ENCODE data around the gene GFRAL. TPM values are rescaled to one million over a fixed set of nuclear protein-coding genes. Genes with fewer than 3 reads are reported as not detected.
"Not testable (repeated sequence)": the region's sequence is repeated elsewhere in the genome, so short reads cannot be mapped to it uniquely, and the experiment has no call there.

The GFRAL gene
- total RNA-seq (0.13 TPM), polyA plus RNA-seq (ENCODE audit: insufficient read depth in 1 of 8, insufficient read length in 8 of 8, low replicate concordance in 1 of 8) (under 1 TPM; 0.10 to 0.39 (median 0.19) TPM)
- long read RNA-seq, donor 1 = 0 reads
- long read RNA-seq, donor 2 = 0 reads
- long read RNA-seq, donor 3 = 0 reads
- long read RNA-seq, donor 4 = 0 reads
- long read RNA-seq, donor 5 = 0 reads
- long read RNA-seq, donor 6 = 0 reads
- long read RNA-seq, donor 7 = 0 reads
- long read RNA-seq, donor 8 = 0 reads
- long read RNA-seq, donor 9 = 0 reads
- long read RNA-seq, donor 10 = 0 reads
- long read RNA-seq, donor 11 = 0 reads

DNA sequence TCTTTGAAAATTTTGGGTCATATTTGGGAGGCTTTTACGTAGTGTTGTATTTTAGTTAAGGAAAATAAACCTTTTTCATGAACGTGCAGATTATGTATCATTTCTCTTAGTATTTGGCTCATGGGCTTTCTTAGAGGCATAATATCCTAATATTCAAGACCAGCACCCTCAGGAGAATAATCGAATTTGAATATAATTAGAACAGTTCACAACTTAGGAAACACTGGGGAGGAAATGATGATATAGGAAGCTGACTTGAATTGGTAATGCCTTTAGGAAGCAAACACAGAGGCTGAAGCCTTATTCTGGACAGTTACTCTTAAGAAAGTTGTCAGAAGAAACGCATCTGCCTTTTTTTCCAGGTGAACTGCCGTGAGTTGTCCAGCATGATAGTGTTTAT, at the start of gene GFRAL:
TSS of gene GFRAL (plus strand) at position 301 of the 400 bp plus-strand sequence. CDS start at position 387, 86 bp downstream.
- no CpG with 5 or more reads among the region's 5 CpGs for WGBS (ENCODE audit: insufficient coverage)
- no peak within 1 kb of the TSS for H3K27ac ChIP-seq (ENCODE audit: low read length)
- DNase-seq = no peak
- H3K4me3 ChIP-seq (ENCODE audit: low read length) = no peak within 1 kb of the TSS
- H3K4me1 ChIP-seq (ENCODE audit: control insufficient read depth, insufficient read depth, low read length) = no peaks in the 10 kb centered on the region
- no peaks in the 10 kb centered on the region for H3K27me3 ChIP-seq (ENCODE audit: control insufficient read depth, insufficient read depth, low read length)
- no peaks in the 10 kb centered on the region for H3K36me3 ChIP-seq (ENCODE audit: control insufficient read depth, insufficient read depth, low read length)
- H3K9me3 ChIP-seq (replicated peaks; ENCODE audit: control insufficient read depth, low read depth, low read length) = no peaks in the 10 kb centered on the region

- Histone ChIP-seq H3K4me3 (ENCODE audit: low read length) (no peak overlapping the region), H3K27me3 (ENCODE audit: control insufficient read depth, insufficient read depth, low read length) (no peaks in the 10 kb centered on the region), H3K36me3 (ENCODE audit: control insufficient read depth, insufficient read depth, low read length) (no peaks in the 10 kb centered on the region), H3K4me1 (ENCODE audit: control insufficient read depth, insufficient read depth, low read length) (no peaks in the 10 kb centered on the region), H3K9me3 (replicated peaks; ENCODE audit: control insufficient read depth, low read depth, low read length) (no peaks in the 10 kb centered on the region), H3K27ac (ENCODE audit: low read length) (no peak overlapping the region)
- WGBS (ENCODE audit: insufficient coverage) = 65% methylated on average over 2 of the region's 5 CpGs
- DNase-seq = peak; percentile 33
These were observed 49.6 kb upstream of the GFRAL start for GRCh38 chr6:55277646-55278045.

DNA sequence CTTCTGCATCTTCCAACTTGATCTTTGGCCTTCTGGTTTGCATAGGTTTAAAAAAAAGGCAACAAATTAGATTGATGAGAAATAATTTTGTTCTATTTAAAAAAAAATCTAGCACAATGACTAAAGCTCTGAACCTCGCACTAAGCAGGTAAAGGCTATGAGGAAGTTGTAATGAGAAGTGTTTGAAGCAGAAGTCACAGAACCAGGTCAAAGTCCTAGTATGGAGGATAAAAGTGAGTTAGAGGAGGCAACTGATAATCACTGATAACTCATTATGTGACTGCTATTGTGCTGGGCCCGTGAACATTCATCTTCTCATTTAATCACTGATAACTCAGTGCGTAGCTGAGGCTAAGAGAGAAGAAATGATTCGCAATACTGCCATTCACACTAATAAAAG, 46.1 kb upstream of the GFRAL start:
- H3K9me3 ChIP-seq (replicated peaks; ENCODE audit: control insufficient read depth, low read depth, low read length) = no peaks in the 10 kb centered on the region
- no peak overlapping the region for H3K4me3 ChIP-seq (ENCODE audit: low read length)
- no peaks in the 10 kb centered on the region for H3K36me3 ChIP-seq (ENCODE audit: control insufficient read depth, insufficient read depth, low read length)
- WGBS (ENCODE audit: insufficient coverage) = no CpG with 5 or more reads among the region's 4 CpGs
- no peak for DNase-seq
- no peaks in the 10 kb centered on the region for H3K27me3 ChIP-seq (ENCODE audit: control insufficient read depth, insufficient read depth, low read length)
- H3K27ac ChIP-seq (ENCODE audit: low read length) = no peak overlapping the region
- H3K4me1 ChIP-seq (ENCODE audit: control insufficient read depth, insufficient read depth, low read length) = no peaks in the 10 kb centered on the region

GRCh38 chr6:55282115-55282514, 45.2 kb upstream of the GFRAL start:
- Histone ChIP-seq H3K4me3 (ENCODE audit: low read length) (no peak overlapping the region), H3K27me3 (ENCODE audit: control insufficient read depth, insufficient read depth, low read length) (no peaks in the 10 kb centered on the region), H3K27ac (ENCODE audit: low read length) (no peak overlapping the region), H3K36me3 (ENCODE audit: control insufficient read depth, insufficient read depth, low read length) (no peaks in the 10 kb centered on the region), H3K9me3 (replicated peaks; ENCODE audit: control insufficient read depth, low read depth, low read length) (no peaks in the 10 kb centered on the region), H3K4me1 (ENCODE audit: control insufficient read depth, insufficient read depth, low read length) (no peaks in the 10 kb centered on the region)
- WGBS (ENCODE audit: insufficient coverage) = 43% methylated on average over 6 of the region's 6 CpGs
- DNase-seq = peak; percentile 70

GRCh38 chr6:55286824-55287223, 40.4 kb upstream of the GFRAL start:
- Histone ChIP-seq H3K9me3 (replicated peaks; ENCODE audit: control insufficient read depth, low read depth, low read length) (no peaks in the 10 kb centered on the region), H3K27ac (ENCODE audit: low read length) (no peak overlapping the region), H3K27me3 (ENCODE audit: control insufficient read depth, insufficient read depth, low read length) (no peaks in the 10 kb centered on the region), H3K4me1 (ENCODE audit: control insufficient read depth, insufficient read depth, low read length) (no peaks in the 10 kb centered on the region), H3K4me3 (ENCODE audit: low read length) (no peak overlapping the region), H3K36me3 (ENCODE audit: control insufficient read depth, insufficient read depth, low read length) (no peaks in the 10 kb centered on the region)
- no CpG with 5 or more reads among the region's 2 CpGs for WGBS (ENCODE audit: insufficient coverage)
- DNase-seq = no peak

DNA sequence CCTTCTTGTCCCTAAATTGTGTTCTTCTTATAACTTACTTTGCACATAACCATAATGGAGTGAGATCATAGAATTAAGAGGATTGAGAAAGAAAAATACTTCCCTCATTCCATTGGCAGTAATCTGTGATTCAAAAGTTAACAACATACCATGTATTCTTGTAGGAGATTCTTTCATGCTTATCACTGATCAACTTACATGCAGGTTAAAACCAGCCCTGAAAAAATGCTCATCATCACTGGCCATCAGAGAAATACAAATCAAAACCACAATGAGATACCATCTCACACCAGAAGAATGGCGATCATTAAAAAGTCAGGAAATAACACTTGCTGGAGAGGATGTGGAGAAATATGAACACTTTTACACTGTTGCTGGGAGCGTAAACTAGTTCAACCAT, 36.5 kb upstream of the GFRAL start:
- Histone ChIP-seq H3K4me3 (ENCODE audit: low read length) (no peak overlapping the region), H3K36me3 (ENCODE audit: control insufficient read depth, insufficient read depth, low read length) (no peaks in the 10 kb centered on the region), H3K9me3 (replicated peaks; ENCODE audit: control insufficient read depth, low read depth, low read length) (no peaks in the 10 kb centered on the region), H3K27me3 (ENCODE audit: control insufficient read depth, insufficient read depth, low read length) (no peaks in the 10 kb centered on the region), H3K27ac (ENCODE audit: low read length) (no peak overlapping the region), H3K4me1 (ENCODE audit: control insufficient read depth, insufficient read depth, low read length) (no peaks in the 10 kb centered on the region)
- no peak for DNase-seq
- WGBS (ENCODE audit: insufficient coverage) = no CpG with 5 or more reads among the region's 2 CpGs

DNA sequence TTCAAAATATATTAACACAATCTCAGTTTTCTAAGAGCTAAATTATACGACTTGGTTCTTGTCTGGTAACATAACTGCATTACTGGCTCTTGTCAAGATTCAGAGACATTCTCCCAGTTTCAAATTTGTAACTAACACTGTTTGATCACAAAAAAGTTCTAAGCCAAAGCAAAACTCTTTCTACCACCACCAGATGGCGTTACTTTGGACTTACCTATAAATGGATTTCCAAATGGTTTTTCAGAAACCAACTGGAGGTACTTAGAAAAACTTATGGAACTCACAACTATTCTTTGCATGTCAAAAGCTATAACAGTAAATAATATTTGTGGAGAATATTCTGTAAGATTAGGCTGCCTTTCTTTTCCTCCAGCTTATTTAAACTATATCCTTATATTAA, 34.2 kb upstream of the GFRAL start:
- Histone ChIP-seq H3K9me3 (replicated peaks; ENCODE audit: control insufficient read depth, low read depth, low read length) (no peaks in the 10 kb centered on the region), H3K4me3 (ENCODE audit: low read length) (no peak overlapping the region), H3K27ac (ENCODE audit: low read length) (no peak overlapping the region), H3K36me3 (ENCODE audit: control insufficient read depth, insufficient read depth, low read length) (no peaks in the 10 kb centered on the region), H3K4me1 (ENCODE audit: control insufficient read depth, insufficient read depth, low read length) (no peaks in the 10 kb centered on the region), H3K27me3 (ENCODE audit: control insufficient read depth, insufficient read depth, low read length) (no peaks in the 10 kb centered on the region)
- DNase-seq = no peak
- 75% methylated on average over 1 of the region's 2 CpGs for WGBS (ENCODE audit: insufficient coverage)

DNA sequence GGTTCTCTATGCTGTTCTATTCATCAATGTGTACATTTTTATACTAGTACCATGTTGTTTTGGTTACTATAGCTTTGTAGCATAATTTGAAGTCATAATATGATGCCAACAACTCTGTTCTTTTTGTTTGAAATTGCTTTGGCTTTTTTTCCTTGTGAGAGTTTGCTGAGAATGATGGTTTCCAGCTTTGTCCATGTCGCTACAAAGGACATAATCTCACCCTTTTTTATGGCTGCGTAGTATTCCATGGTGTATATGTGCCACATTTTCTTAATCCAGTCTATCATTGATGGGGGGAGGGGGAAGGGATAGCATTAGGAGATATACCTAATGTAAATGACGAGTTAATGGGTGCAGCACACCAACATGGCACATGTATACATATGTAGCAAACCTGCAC, 30.1 kb upstream of the GFRAL start:
- not testable (repeated sequence) for H3K36me3 ChIP-seq (ENCODE audit: control insufficient read depth, insufficient read depth, low read length); H3K4me1 ChIP-seq (ENCODE audit: control insufficient read depth, insufficient read depth, low read length); H3K27ac ChIP-seq (ENCODE audit: low read length); H3K9me3 ChIP-seq (replicated peaks; ENCODE audit: control insufficient read depth, low read depth, low read length); DNase-seq; H3K27me3 ChIP-seq (ENCODE audit: control insufficient read depth, insufficient read depth, low read length); H3K4me3 ChIP-seq (ENCODE audit: low read length)
- WGBS (ENCODE audit: insufficient coverage) = no CpG with 5 or more reads among the region's 3 CpGs

- no peak for DNase-seq
- Histone ChIP-seq H3K9me3 (replicated peaks; ENCODE audit: control insufficient read depth, low read depth, low read length) (no peaks in the 10 kb centered on the region), H3K36me3 (ENCODE audit: control insufficient read depth, insufficient read depth, low read length) (no peaks in the 10 kb centered on the region), H3K4me3 (ENCODE audit: low read length) (no peak overlapping the region), H3K27ac (ENCODE audit: low read length) (no peak overlapping the region), H3K4me1 (ENCODE audit: control insufficient read depth, insufficient read depth, low read length) (no peaks in the 10 kb centered on the region), H3K27me3 (ENCODE audit: control insufficient read depth, insufficient read depth, low read length) (no peaks in the 10 kb centered on the region)
- no CpG with 5 or more reads among the region's 5 CpGs for WGBS (ENCODE audit: insufficient coverage)
These were observed 27.8 kb upstream of the GFRAL start for GRCh38 chr6:55299286-55299985.

GRCh38 chr6:55304747-55305146, 22.5 kb upstream of the GFRAL start:
- DNase-seq = no peak
- Histone ChIP-seq H3K4me3 (ENCODE audit: low read length) (no peak overlapping the region), H3K27me3 (ENCODE audit: control insufficient read depth, insufficient read depth, low read length) (no peaks in the 10 kb centered on the region), H3K9me3 (replicated peaks; ENCODE audit: control insufficient read depth, low read depth, low read length) (no peaks in the 10 kb centered on the region), H3K4me1 (ENCODE audit: control insufficient read depth, insufficient read depth, low read length) (no peaks in the 10 kb centered on the region), H3K36me3 (ENCODE audit: control insufficient read depth, insufficient read depth, low read length) (no peaks in the 10 kb centered on the region), H3K27ac (ENCODE audit: low read length) (no peak overlapping the region)
- WGBS (ENCODE audit: insufficient coverage) = 60% methylated on average over 1 of the region's 1 CpG

Measured in muscle of leg (tissue), 16 donors.